Hematopoietic multipotent progenitor cell treated with erythropoietin and hydrocortisone succinate and interleukin-3 and kit ligand, for 6 days (in vitro differentiated cells): ENCODE results near the gene TRABD2B.

Experiments
- DNase-seq: peaks from one replicate; pipeline ENCODE4 v3.0.0-alpha.2; 2015

Gene TRABD2B

DNA sequence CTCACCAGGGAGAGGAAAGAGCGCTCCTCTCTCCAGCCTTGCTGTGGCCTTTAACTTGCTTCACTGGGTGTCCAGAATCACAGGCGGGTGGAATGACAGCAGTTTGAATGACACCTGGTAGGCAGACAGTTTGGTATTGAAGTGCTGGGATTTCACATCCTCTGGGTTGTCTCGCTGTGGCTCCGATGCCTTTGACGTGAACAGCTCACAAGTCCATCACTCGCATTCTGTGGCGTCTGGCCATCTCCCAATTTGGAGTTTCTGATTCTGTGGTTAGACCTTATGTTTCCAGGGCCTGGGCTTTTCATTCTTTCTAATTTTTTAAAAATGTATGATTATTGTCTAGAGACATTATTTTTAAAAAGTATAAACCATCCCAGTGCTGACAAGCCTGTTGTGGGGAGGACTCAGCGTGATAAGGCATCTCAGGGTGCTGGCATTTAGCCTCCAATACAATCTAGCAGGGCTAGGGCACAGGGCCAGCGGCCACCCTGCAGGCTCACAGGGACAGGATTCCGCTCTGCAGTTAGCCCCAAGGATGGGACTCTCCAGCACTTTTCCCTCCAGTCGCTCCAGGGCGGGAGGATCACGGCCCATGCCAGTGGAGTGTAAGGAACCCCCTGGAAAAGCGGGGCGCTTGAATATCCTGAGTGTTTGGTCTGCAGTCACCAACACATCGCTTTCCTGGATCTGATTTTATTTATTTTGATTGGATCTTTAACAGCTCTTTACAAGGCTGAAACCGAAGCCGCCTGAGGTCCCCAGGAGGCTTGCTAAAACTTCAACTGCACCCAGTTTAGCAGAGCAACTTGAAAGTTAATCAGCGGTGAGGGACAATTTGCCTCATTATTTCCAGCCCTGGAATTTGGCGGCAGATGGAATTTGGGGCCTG is 178.3 kb downstream of the TRABD2B start:
- no peak for DNase-seq

- DNase-seq = no peak
Measured at GRCh38 chr1:47817861-47818260, 179.3 kb downstream of the TRABD2B start.

DNA sequence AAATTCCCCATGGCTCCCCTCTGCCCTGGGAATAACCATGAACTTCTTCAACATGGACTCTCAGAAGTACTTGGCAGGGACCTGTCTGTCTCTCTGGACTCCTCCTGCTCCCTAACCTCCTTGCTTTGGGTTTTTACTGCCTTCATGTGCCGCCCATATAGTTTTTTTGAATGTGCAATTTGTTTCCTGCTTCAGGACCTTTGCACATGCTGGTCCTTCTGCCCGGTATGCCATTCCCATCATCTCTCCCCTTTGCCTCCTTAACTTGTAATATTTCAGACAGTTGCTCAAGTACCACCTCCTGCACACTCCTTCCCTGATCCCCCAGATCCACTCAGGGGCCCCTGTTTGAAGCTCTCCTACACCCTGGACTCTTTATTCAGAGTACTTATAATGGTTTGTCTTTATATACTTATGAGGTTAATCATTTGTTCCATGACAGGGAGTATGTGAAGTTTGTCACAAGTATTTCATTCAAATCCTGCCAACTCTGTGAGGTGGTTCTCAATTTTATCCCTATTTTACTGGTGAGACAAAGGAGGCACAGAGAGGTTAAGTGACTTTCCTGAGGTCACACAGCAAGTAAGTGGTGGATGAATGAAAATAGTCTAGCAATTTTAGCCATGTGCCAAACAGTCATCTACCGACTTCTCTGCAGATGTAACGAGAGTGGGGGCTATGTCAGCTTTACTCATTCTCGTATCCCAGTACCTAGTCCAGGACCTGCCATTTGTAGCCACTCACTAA is 180.7 kb downstream of the TRABD2B start:
- no peak for DNase-seq

GRCh38 chr1:47814612-47815395 is 182.4 kb downstream of the TRABD2B start:
- DNase-seq = peak; percentile 6

DNA sequence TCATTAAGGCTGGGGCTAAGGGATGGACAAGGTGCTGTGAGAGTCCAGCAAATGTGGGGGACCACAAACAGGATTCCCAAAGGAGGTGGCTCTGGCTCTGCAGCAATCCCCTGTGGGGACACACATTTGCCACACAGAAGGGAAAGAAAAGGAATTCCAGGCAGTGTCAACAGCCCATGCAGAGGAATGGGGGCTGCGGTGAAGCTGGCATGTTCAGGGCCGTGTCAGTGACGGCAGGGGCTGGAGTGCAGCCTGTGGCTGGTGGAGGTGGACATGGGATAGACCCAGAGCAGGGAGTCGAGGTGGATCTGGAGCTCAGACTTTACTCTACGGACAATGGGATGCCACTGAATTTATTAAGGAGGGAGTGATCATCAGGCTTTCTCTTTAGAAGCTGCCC is 183.2 kb downstream of the TRABD2B start:
- DNase-seq = no peak

DNA sequence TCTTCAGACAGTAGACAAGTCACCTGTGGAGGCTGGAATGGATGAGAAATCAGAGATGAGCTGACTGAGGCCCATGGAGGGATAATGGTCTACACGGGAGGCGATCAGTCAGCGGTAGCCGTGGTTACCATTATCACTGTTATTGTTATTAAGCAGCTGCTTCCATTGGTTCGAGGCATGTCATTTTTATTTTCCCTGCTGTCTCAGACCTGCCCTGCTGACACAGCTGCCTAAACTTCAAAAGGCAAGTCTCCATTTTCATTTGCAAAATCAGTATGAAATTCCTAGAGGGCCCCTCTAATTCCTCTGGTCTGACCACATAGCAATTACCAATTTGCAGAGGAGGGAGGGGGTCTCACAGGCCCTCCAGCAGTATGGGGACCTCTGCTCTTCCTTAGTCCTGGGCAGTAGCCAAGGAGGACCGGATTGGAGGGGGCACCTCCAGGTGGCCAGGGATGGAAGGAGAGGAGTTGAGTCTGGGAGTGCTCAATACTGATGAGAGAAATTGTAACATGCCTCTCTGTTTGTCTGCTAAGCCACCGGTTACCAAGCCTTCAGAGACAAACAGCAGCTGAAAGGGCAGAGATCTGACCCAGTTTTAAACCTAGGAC is 184.2 kb downstream of the TRABD2B start:
- no peak for DNase-seq

GRCh38 chr1:47810964-47811682 is 186.1 kb downstream of the TRABD2B start:
- DNase-seq = no peak

GRCh38 chr1:47809301-47810084 is 187.7 kb downstream of the TRABD2B start:
- DNase-seq = no peak

DNA sequence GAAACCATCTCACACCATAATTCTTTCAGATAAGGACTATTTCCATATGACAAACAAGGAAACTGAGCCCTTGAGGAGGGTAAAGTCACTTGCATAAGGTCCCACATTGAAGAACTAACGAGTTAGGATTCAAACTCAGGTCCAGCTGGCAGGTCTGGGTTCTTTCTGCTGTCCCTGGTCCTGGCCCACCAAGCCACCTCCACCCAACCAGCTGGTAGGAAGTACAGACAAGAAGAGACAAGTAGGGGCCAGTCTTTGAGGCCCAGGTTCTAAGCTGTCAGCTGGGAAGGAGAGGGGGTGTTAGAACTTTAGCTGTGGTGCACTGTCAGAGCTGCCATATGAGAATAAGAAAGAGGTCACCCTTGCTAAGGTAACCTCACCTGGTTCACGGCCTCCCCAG is 188.6 kb downstream of the TRABD2B start:
- DNase-seq = no peak

- no peak for DNase-seq
Measured at GRCh38 chr1:47805921-47806361, 191.2 kb downstream of the TRABD2B start.

DNA sequence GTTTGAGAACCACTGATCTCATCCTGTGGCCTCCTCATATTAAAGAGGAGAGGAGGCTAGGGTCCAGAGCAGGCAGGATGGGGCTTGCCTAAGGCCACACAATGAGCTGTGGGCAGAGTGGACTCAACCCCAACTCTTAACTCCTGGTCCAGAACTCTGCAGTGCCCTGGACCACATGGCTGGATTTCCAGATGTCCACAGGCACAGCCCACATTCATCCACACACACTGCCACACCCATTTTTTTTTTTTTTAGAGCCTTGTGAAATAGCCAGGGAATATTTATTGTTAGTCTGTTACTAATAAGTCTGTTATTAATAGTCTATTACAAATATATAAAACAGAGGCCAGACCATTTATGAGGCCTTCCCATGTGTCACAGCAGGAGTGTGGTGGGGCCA is 192.2 kb downstream of the TRABD2B start:
- DNase-seq = no peak

DNA sequence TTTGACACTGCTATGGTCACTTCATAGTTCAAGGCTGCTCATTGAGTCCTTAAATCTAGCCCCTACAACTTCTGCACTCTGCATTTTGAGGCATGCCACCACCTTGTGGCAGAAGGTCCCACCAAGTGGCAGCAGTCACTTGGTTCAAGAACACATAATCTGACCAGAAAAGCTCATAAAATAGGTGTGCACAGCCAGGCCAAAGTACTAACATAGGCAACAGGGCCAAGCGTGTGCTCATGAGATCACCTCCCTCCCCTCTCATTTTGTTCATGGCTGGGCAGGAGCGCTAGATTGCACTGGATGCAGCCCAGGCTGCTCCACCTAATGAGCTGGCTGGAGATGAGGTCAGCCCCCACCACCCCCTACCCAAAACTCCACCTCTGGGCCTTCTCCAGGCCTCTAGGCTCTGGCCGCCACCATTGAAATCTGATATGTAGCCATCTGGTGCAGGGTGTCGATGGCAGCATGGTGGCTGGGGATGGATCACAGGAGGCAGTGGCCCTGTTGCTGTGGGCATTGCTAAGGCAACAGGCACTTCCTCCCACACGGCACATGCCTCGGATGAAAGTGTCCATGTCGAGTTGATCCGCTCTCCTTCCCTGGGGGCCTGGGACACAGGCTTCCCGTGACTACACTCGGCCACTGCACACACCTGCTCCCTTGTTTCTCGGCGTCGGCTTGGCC is 193.2 kb downstream of the TRABD2B start:
- no peak for DNase-seq

- DNase-seq = no peak
Measured at GRCh38 chr1:47797575-47797974, 199.6 kb downstream of the TRABD2B start.

GRCh38 chr1:47796626-47797025 is 200.6 kb downstream of the TRABD2B start:
- DNase-seq = no peak

DNA sequence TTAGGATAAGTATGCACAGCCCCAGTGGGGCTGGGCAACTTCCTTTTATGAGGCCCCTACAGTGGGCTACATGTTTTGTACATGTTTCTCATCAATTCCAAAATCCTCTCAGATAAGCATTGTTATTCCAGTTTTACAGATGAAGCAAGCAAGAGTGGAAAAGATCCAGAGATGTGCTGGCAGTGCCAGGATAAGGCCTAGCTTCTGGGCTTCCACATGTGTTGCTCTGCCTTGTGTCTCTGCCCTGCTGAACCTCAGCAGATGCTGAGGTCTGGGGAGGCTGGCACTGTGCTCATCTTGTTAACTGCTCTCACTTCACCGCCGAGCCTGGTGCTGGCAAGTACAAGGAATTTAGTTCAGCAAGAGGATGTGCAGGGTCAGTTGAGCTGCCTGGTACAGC is 202.1 kb downstream of the TRABD2B start:
- DNase-seq = no peak

DNA sequence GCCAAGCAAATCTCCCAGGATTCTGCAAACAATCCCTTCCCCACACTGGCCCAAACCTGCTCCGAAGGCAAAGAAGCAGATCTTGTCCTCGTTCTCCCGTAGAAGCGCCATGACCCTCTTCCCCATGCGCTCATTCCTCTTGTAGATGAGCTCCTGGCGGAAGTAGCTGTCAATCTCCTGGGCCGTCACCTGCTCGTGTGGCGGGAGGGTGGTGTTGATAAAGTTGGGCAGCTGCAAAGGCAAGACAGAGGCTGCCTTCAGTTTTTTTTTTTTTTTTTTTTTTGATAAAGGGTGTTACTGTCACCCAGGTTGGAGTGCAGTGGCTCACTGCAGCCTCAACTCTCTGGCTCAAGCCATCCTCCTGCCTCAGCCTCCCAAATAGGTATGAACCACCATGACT is 202.7 kb downstream of the TRABD2B start:
- DNase-seq = no peak

GRCh38 chr1:47794081-47794480 is 203.1 kb downstream of the TRABD2B start:
- no peak for DNase-seq

- no peak for DNase-seq
Measured at GRCh38 chr1:47793563-47793962, 203.6 kb downstream of the TRABD2B start.

DNA sequence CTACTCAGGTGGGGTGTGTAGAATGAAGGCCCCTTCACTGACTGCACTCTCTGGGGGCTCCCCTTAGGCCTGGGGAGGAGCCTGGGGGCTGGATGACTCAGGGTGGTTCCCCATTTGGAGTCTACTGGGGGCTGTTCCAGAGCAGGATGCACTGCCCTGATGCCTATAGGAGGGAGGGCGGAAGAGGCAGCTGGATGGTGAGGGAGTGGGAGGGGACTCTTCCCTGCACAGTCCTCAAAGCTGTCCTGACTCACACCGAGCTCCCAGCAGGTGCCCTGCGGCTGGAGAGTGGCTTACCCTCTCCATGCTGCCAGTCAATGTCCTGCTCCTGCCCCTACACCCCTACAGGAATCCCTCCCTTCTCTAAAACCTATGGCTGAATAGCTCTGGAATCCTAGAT is 204.4 kb downstream of the TRABD2B start:
- DNase-seq = no peak

- DNase-seq = no peak
Measured at GRCh38 chr1:47791879-47792608, 205.1 kb downstream of the TRABD2B start.
